Measurements from ENCODE around the gene NT5C3A. TPM values are rescaled to one million over a fixed set of nuclear protein-coding genes. Genes with fewer than 3 reads are reported as not detected.
A peak's percentile ranks its signal among the peaks of the same experiment; 100 is the strongest.

Gene NT5C3A
- total and polyA plus RNA-seq, 9 of the 15 experiments (the other 6 are each of a cell fraction or from before 2014, with no cell fraction given) = 18.6 to 60.1 (median 40.0) TPM

DNA sequence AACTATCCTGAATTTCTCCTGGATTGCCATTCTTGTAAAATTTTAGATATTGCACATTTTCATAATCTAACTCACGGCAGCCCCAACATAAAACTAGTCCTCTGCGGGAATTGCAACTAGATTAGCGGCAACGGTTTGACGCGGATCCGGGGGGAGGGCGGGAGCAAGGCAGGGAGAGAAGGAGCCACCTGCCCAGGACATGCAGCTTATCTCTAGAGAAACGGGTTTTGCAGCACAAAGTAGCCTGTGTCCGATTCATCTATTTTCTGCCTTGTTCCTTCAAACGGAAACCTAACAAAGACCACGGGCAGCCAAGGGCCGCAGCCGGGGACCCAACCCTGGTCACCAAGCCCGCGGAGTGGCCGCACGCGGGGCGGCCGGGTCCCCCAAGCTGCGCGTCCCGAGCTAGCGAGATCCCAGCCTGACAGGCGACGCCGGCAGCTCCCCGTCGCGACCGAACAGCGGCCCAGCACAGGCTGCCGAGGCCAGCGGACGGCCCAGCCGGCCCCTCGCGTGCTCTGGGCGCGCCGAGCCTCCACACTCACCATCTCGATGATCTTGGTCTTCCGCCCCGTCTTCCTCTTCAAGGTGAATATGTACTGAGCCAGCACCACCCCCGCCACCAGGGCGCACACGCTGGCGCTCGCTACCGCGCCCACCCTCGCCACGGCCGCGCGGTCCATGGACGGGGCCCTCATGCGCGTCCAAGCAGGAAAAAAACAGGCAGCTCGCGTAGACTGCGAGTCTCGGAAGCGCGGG is at the start of gene NT5C3A (continued):
- TF ChIP-seq SRSF9 (IDR thresholded peaks at IDR 0.05; ENCODE audit: borderline replicate concordance, low read depth, low read length) = no peak
- TF ChIP-seq, protein P1, sequence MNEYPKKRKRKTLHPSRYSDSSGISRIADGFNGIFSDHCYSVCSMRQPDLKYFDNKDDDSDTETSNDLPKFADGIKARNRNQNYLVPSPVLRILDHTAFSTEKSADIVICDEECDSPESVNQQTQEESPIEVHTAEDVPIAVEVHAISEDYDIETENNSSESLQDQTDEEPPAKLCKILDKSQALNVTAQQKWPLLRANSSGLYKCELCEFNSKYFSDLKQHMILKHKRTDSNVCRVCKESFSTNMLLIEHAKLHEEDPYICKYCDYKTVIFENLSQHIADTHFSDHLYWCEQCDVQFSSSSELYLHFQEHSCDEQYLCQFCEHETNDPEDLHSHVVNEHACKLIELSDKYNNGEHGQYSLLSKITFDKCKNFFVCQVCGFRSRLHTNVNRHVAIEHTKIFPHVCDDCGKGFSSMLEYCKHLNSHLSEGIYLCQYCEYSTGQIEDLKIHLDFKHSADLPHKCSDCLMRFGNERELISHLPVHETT (CRISPR knock-in tag; conservative IDR thresholded peaks at IDR 0.05 in 1 of 2, IDR thresholded peaks at IDR 0.05 in 1 of 2) = no peak
- no peak for TF ChIP-seq ZNF561 (CRISPR knock-in tag; conservative IDR thresholded peaks at IDR 0.05)
- peak; percentile 73 for TF ChIP-seq CXXC5 (CRISPR knock-in tag; IDR thresholded peaks at IDR 0.05)
- TF ChIP-seq, protein P2, sequence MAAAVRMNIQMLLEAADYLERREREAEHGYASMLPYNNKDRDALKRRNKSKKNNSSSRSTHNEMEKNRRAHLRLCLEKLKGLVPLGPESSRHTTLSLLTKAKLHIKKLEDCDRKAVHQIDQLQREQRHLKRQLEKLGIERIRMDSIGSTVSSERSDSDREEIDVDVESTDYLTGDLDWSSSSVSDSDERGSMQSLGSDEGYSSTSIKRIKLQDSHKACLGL (CRISPR knock-in tag; IDR thresholded peaks at IDR 0.05; ENCODE audit: borderline replicate concordance, poor library complexity, severe bottlenecking) = no peak
- 0 out of 2 replicates have a peak, but pooled peaks have one; percentile 30 for TF ChIP-seq FOSL1 (tag; conservative IDR thresholded peaks at IDR 0.05)
- no peak for TF ChIP-seq IRF2 (CRISPR knock-in tag; IDR thresholded peaks at IDR 0.05)
- TF ChIP-seq RB1 (IDR thresholded peaks at IDR 0.05; ENCODE audit: low read depth) = peak; percentile 58; the same call in 1 of the 2 replicates
- peak in 1 of 3 experiments; percentile 26 for TF ChIP-seq YY1 (IDR thresholded peaks at IDR 0.05; ENCODE audit: borderline replicate concordance in 1 of 3, control insufficient read depth in 1 of 3, extremely low read depth in 1 of 3, insufficient read depth in 3 of 3, insufficient read length in 1 of 3, insufficient replicate concordance in 2 of 3, low read depth in 1 of 3, low read length in 2 of 3)
- TF ChIP-seq, protein P3, sequence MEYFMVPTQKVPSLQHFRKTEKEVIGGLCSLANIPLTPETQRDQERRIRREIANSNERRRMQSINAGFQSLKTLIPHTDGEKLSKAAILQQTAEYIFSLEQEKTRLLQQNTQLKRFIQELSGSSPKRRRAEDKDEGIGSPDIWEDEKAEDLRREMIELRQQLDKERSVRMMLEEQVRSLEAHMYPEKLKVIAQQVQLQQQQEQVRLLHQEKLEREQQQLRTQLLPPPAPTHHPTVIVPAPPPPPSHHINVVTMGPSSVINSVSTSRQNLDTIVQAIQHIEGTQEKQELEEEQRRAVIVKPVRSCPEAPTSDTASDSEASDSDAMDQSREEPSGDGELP (CRISPR knock-in tag; IDR thresholded peaks at IDR 0.05; ENCODE audit: borderline replicate concordance) = no peak; the same call in 1 of the 2 replicates
- no peak for TF ChIP-seq ZC3H11A (IDR thresholded peaks at IDR 0.05; ENCODE audit: low read depth, low read length)
- peak; percentile 79 for TF ChIP-seq SUPT5H (IDR thresholded peaks at IDR 0.05)
- TF ChIP-seq NFXL1 (CRISPR knock-in tag; IDR thresholded peaks at IDR 0.05) = no peak
- no peak for TF ChIP-seq PPARD (CRISPR knock-in tag; IDR thresholded peaks at IDR 0.05)
- no peak for TF ChIP-seq GTF2E2 (tag; IDR thresholded peaks at IDR 0.05)
- peak; percentile 11; the same call in 1 of the 2 replicates for TF ChIP-seq ZNF24 (IDR thresholded peaks at IDR 0.05)
- TF ChIP-seq, protein P4, sequence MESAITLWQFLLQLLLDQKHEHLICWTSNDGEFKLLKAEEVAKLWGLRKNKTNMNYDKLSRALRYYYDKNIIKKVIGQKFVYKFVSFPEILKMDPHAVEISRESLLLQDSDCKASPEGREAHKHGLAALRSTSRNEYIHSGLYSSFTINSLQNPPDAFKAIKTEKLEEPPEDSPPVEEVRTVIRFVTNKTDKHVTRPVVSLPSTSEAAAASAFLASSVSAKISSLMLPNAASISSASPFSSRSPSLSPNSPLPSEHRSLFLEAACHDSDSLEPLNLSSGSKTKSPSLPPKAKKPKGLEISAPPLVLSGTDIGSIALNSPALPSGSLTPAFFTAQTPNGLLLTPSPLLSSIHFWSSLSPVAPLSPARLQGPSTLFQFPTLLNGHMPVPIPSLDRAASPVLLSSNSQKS (CRISPR knock-in tag; IDR thresholded peaks at IDR 0.05) = no peak
- TF ChIP-seq RBM15 (IDR thresholded peaks at IDR 0.05; ENCODE audit: insufficient read depth, low read length) = no peak
- TF ChIP-seq KHSRP (IDR thresholded peaks at IDR 0.05) = no peak
- TF ChIP-seq SMARCA4 (IDR thresholded peaks at IDR 0.05) = 0 out of 2 replicates have a peak, but pooled peaks have one; percentile 4
- TF ChIP-seq, protein P5, sequence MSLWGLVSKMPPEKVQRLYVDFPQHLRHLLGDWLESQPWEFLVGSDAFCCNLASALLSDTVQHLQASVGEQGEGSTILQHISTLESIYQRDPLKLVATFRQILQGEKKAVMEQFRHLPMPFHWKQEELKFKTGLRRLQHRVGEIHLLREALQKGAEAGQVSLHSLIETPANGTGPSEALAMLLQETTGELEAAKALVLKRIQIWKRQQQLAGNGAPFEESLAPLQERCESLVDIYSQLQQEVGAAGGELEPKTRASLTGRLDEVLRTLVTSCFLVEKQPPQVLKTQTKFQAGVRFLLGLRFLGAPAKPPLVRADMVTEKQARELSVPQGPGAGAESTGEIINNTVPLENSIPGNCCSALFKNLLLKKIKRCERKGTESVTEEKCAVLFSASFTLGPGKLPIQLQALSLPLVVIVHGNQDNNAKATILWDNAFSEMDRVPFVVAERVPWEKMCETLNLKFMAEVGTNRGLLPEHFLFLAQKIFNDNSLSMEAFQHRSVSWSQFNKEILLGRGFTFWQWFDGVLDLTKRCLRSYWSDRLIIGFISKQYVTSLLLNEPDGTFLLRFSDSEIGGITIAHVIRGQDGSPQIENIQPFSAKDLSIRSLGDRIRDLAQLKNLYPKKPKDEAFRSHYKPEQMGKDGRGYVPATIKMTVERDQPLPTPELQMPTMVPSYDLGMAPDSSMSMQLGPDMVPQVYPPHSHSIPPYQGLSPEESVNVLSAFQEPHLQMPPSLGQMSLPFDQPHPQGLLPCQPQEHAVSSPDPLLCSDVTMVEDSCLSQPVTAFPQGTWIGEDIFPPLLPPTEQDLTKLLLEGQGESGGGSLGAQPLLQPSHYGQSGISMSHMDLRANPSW (CRISPR knock-in tag; IDR thresholded peaks at IDR 0.05) = no peak
